Measurements from ENCODE around the gene TSKS.

GRCh38 chr19:49766007-49766929, 3.2 kb upstream of the TSKS start:
- no peak for TF ChIP-seq CTCF (IDR thresholded peaks at IDR 0.05; ENCODE audit: insufficient read depth, low read depth, low read length)
- TF ChIP-seq EZH2 (IDR thresholded peaks at IDR 0.05; ENCODE audit: insufficient read depth, low read length) = no peak

Data from astrocyte (in vitro differentiated cells and primary cell).